H1 (cell line): ENCODE results near the gene GRHL3. TPM values are rescaled to one million over a fixed set of nuclear protein-coding genes. Genes with fewer than 3 reads are reported as not detected.

Experiments used
- CEBPB ChIP-seq: IDR thresholded peaks from 2 replicates; pipeline ENCODE4 v1.6.1; 2012; ENCODE audit warnings: low read depth, low read length
- SIRT6 ChIP-seq: IDR thresholded peaks from one replicate; pipeline ENCODE4 v1.7.1; 2012; ENCODE audit warnings: low read length, inconsistent platforms
- polyA plus RNA-seq, 7 experiments: library from polyadenylated mRNA; depleted of rRNA in 3 of 7; stranded (reverse) in 5 of 7; unstranded in 2 of 7; fragments of >200 nt in 5 of 7; fragments of 200-250 nt in 2 of 7; gene quantifications; 1 replicate in 5 of 7; 2 replicates in 1 of 7; 4 replicates in 1 of 7; pipeline versions ENCODE4 v1.2.1 to v1.2.3, GENCODE V29; 2011 to 2013; ENCODE audit warnings: missing spikeins in 2 of 7, mixed read lengths in 2 of 7
- total RNA-seq: library from RNA; stranded (reverse); fragmentation: NEBNext Ultra II Directional; extraction: Animal tissue kit (Norgen Biotek cat#: 25700); gene quantifications from 2 replicates; pipeline ENCODE4 v1.2.1, GENCODE V29; 2021

GRHL3 gene
- total and polyA plus RNA-seq, 2 of the 8 experiments (the other 6 are each of a cell fraction or from before 2014, with no cell fraction given): 0.80 to 1.8 TPM

- TF ChIP-seq SIRT6: no peak
- no peak for TF ChIP-seq CEBPB
Measured at GRCh38 chr1:24294228-24294672, 24.9 kb upstream of the GRHL3 start (continued).
